Cardiac atrium fibroblast (primary cell): ENCODE measurements around the gene TRIM42. TPM values are rescaled to one million over a fixed set of nuclear protein-coding genes. Genes with fewer than 3 reads are reported as not detected.

ENCODE experiments used
- total RNA-seq: library from RNA; depleted of rRNA; stranded (reverse); fragments of >200 nt; gene quantifications from 2 replicates; pipeline ENCODE4 v1.2.3, GENCODE V29; 2015

Gene TRIM42
- total RNA-seq = not detected in 2 replicates

GRCh38 chr3:140677764-140678163 lies at the start of gene TRIM42:
TRIM42 (plus strand) TSS chr3:140678064; CDS start chr3:140678230, 166 bp downstream.

